Liver (tissue), 2 donors: ENCODE data around the gene ZNF219.

ENCODE experiments used
- FOXA1 ChIP-seq: IDR thresholded peaks from 2 replicates; pipeline ENCODE4 v1.6.1; 2016; ENCODE audit warnings: antibody characterized with exemption
- FOXA2 ChIP-seq: IDR thresholded peaks from 2 replicates; pipeline ENCODE4 v1.6.1; 2016; ENCODE audit warnings: antibody characterized with exemption
- TF ChIP-seq, protein P1 (sequence below): fragments of 150-350 bp; IDR thresholded peaks from 2 replicates; pipeline ENCODE4 v1.5.1; 2017; ENCODE audit warnings: improper control_type of control experiment, low read depth, low read length; ENCODE audit not compliant: missing input control
- donor health status: healthy.

DNA sequence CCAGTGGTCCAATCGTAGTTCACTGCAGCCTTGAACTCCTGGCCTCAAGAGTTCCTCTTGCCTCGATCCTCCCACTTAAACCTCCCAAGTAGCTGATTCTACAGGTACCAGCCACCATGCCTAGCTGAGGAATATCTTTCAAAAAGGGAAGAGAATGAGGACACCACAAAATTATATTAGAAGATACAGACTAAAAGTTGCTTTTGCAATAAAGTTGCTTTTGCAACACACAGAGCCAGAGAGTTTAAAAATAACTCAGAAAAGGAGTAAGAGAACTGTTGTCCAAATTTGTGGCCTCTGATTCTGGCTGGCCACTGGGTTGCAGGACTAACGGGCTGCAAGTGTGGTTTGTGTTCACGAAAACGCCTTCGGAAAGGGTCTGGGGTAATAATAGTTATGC is 22.2 kb upstream of the ZNF219 start:
- TF ChIP-seq, protein P1, sequence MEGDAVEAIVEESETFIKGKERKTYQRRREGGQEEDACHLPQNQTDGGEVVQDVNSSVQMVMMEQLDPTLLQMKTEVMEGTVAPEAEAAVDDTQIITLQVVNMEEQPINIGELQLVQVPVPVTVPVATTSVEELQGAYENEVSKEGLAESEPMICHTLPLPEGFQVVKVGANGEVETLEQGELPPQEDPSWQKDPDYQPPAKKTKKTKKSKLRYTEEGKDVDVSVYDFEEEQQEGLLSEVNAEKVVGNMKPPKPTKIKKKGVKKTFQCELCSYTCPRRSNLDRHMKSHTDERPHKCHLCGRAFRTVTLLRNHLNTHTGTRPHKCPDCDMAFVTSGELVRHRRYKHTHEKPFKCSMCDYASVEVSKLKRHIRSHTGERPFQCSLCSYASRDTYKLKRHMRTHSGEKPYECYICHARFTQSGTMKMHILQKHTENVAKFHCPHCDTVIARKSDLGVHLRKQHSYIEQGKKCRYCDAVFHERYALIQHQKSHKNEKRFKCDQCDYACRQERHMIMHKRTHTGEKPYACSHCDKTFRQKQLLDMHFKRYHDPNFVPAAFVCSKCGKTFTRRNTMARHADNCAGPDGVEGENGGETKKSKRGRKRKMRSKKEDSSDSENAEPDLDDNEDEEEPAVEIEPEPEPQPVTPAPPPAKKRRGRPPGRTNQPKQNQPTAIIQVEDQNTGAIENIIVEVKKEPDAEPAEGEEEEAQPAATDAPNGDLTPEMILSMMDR, result no peak
- TF ChIP-seq FOXA2 (no peak), FOXA1 (no peak)
